Ascending aorta (tissue), 2 donors: ENCODE results near the gene KRTAP1-1. TPM values are rescaled to one million over a fixed set of nuclear protein-coding genes. Genes with fewer than 3 reads are reported as not detected.
"Not testable (repeated sequence)": the region's sequence is repeated elsewhere in the genome, so short reads cannot be mapped to it uniquely, and the experiment has no call there.

ENCODE experiments used
- DNase-seq, 2 donors: peaks; one replicate each; pipeline ENCODE4 v3.0.0-alpha.2; 2019; ENCODE audit warnings: low spot score in 2 of 2
- H3K27ac ChIP-seq, 2 donors: fragments of 200-600 bp; sonication (generic); one replicate each; pipeline ENCODE4 v1.5.1; 2016 to 2017; ENCODE audit warnings: mild to moderate bottlenecking in 1 of 2
- H3K27me3 ChIP-seq: fragments of 200-600 bp; sonication (generic); one replicate; pipeline ENCODE4 v1.5.1; 2017
- H3K36me3 ChIP-seq, 2 donors: fragments of 200-600 bp; sonication (generic); one replicate each; pipeline ENCODE4 v1.5.1; 2016
- H3K4me1 ChIP-seq, 2 donors: fragments of 200-600 bp; sonication (generic); one replicate each; pipeline ENCODE4 v1.5.1; 2016 to 2017; ENCODE audit warnings: mild to moderate bottlenecking in 1 of 2
- H3K4me3 ChIP-seq, 2 donors: fragments of 200-600 bp; sonication (generic); one replicate each; pipeline ENCODE4 v1.5.1; 2016 to 2017; ENCODE audit warnings: mild to moderate bottlenecking in 1 of 2
- H3K9me3 ChIP-seq, 2 donors: fragments of 200-600 bp; sonication (generic); one replicate each; pipeline ENCODE4 v1.5.1; 2016
- CTCF ChIP-seq, 3 experiments: fragments of 200-600 bp in 2 of 3; fragments of 450-650 bp in 1 of 3; sonication (generic) in 2 of 3; IDR thresholded peaks; one replicate each; pipeline ENCODE4 v1.5.1; 2016 to 2019; ENCODE audit warnings: antibody characterized with exemption in 3 of 3, mild to moderate bottlenecking in 1 of 3, moderate library complexity in 1 of 3
- intact Hi-C: fragments of 100-400 bp; cut with DNase I; formaldehyde crosslinking; loops from one replicate; pipeline ENCODE4 v1.15.1; 2023
- total RNA-seq: library from RNA; depleted of rRNA; stranded (reverse); fragments of >200 nt; gene quantifications from one replicate; pipeline ENCODE4 v1.1.0, GENCODE V29; 2016

KRTAP1-1 gene
- total RNA-seq, 1 donor from 2014 or later: not detected

DNA sequence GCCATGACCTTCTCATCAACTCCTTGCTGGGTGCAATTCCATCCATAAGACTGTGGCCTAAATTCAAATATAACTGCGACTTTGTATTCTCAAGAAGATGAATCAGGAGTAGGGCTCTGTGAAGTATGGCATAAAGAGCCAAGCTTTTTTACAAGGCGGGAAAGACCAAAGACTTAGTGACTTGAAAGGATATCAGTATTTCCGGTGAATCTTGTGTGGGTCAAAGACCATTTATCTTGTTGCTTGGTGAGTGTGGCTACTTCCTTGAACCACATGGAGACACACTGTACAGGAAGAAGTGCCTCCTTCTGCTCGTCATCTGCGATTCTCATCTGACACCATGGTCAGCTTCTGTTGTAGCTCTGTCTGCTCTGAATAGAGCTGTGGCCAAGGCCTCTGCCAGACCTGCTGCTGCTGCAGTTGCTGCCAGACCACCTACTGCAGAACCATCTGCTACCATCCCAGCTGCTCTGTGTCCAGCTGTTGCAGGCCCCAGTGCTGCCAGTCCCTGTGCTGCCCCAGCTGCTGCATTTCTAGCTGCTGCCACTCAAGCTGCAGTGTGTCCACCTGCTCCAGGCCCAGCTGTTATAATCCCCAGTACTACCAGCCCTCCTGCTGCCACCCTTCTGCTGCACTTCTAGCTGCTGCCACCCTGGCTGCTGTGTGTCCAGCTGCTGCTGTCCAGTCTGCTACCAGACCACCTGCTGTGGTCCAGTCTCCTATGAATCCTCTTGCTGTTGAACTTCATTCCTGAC lies 30.5 kb upstream of the KRTAP1-1 start:
- Histone ChIP-seq H3K36me3 (no peaks in the 10 kb centered on the region), H3K4me3 (no peak overlapping the region), H3K27ac (no peak overlapping the region), H3K4me1 (no peaks in the 10 kb centered on the region), H3K9me3 (no peaks in the 10 kb centered on the region), H3K27me3 (no peaks in the 10 kb centered on the region)
- no peak for DNase-seq
- TF ChIP-seq CTCF (IDR thresholded peaks at IDR 0.05): no peak
- intact Hi-C loops: no loop called here

GRCh38 chr17:41069031-41069430 lies 27.8 kb upstream of the KRTAP1-1 start:
- DNase-seq: no peak
- Histone ChIP-seq H3K4me3 (no peak overlapping the region), H3K27ac (no peak overlapping the region), H3K27me3 (no peaks in the 10 kb centered on the region), H3K9me3 (no peaks in the 10 kb centered on the region), H3K4me1 (no peaks in the 10 kb centered on the region), H3K36me3 (no peaks in the 10 kb centered on the region)
- no peak for TF ChIP-seq CTCF (IDR thresholded peaks at IDR 0.05)
- intact Hi-C loops: no loop called here

GRCh38 chr17:41067281-41067680 lies 26.0 kb upstream of the KRTAP1-1 start:
- Histone ChIP-seq H3K9me3 (no peaks in the 10 kb centered on the region), H3K4me1 (no peaks in the 10 kb centered on the region), H3K27me3 (no peaks in the 10 kb centered on the region), H3K27ac (no peak overlapping the region), H3K4me3 (no peak overlapping the region), H3K36me3 (no peaks in the 10 kb centered on the region)
- intact Hi-C loops: no loop called here
- no peak for TF ChIP-seq CTCF (IDR thresholded peaks at IDR 0.05)
- no peak for DNase-seq

- no peaks in the 10 kb centered on the region for H3K27me3 ChIP-seq
- H3K27ac ChIP-seq: no peak within 1 kb of the TSS
- no peaks in the 10 kb centered on the region for H3K9me3 ChIP-seq
- no peak for DNase-seq
- H3K4me1 ChIP-seq: peaks cover 5 to 7% of the 10 kb centered on the region in 2 donors
- no peaks in the 10 kb centered on the region for H3K36me3 ChIP-seq
- no peak for TF ChIP-seq CTCF (IDR thresholded peaks at IDR 0.05)
- intact Hi-C loops: no loop called here
- no peak within 1 kb of the TSS for H3K4me3 ChIP-seq
Observed at GRCh38 chr17:41065829-41066624, 24.8 kb upstream of the KRTAP1-1 start, which contains the start of gene KRTAP2-4. TSS of gene KRTAP2-4 (minus strand) at chr17:41065879. CDS start at chr17:41065845, 34 bp downstream.

DNA sequence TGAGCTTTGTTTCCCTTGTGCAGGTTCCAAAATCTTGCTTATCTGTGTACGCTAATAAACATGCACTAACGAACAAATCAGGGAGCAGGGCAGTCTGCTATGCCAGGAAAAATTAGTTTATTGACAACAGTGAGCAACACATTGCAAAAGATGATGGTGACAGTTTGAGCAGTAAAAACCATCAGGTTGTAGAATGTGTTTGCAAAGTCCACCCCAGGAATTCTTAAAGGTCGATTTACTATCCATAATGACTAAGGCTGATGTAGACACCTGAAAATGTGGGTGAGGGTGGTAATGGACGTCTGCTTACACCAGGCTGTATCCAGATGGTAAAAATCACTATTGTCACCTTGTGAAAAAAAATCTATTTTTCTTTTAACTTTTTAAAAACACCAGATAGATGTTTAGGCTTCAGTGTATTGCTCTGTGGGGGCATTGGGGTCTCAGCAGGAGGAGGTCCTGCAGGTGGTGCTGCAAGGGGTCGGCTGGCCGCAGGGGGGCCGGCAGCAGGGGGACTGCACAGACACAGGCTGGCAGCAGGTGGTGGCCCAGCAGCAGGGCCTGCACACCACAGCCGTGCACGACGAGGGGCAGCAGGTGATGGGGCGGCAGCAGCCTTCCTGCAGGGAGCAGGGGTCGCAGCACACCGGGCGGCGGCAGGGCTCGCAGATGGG lies 23.9 kb upstream of the KRTAP1-1 start:
- H3K9me3 ChIP-seq, H3K36me3 ChIP-seq, H3K27ac ChIP-seq, DNase-seq, H3K4me1 ChIP-seq, intact Hi-C loops, H3K27me3 ChIP-seq, H3K4me3 ChIP-seq: not testable (repeated sequence)

GRCh38 chr17:41064301-41064700 lies 23.1 kb upstream of the KRTAP1-1 start:
- H3K36me3 ChIP-seq: no peaks in the 10 kb centered on the region
- TF ChIP-seq CTCF (IDR thresholded peaks at IDR 0.05): no peak

More at GRCh38 chr17:41064301-41064700, 23.1 kb upstream of the KRTAP1-1 start:
- Histone ChIP-seq H3K27ac (no peak overlapping the region), H3K9me3 (no peaks in the 10 kb centered on the region), H3K4me1 (peaks cover 9 to 10% of the 10 kb centered on the region in 2 donors), H3K4me3 (no peak overlapping the region), H3K27me3 (no peaks in the 10 kb centered on the region)
- intact Hi-C loops: no loop called here
- no peak for DNase-seq
